HG03469 (cell line): ENCODE results near the gene VAPB.
A peak's percentile ranks its signal among the peaks of the same experiment; 100 is the strongest.

Experiments
- ATAC-seq: cut with Tn5 transposase; IDR thresholded peaks from one replicate; pipeline ENCODE4 v1.9.1; 2021; ENCODE audit warnings: mild to moderate bottlenecking, moderate library complexity, moderate number of reproducible peaks; ENCODE audit not compliant: unreplicated experiment

Gene VAPB

DNA sequence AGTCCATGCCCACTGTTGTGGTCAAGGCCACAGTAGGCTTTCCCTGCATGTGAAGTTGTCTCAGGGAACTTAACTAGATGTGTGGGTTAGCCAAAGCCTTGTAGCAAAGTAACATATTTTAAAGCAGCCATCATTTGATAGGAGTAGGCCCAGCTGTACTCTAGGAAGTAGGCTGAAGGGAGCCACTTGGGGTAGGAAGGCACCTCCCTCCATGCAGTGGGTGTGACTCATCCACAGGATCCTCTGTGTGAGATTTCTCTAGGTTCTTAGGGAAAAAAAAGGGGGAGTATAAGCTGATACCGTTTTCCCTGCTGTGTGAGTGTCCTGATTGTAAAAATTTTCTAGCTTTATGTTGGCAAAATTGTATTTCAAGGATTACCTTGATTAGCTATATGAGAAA, 44.7 kb downstream of the VAPB start:
- ATAC-seq = no peak

DNA sequence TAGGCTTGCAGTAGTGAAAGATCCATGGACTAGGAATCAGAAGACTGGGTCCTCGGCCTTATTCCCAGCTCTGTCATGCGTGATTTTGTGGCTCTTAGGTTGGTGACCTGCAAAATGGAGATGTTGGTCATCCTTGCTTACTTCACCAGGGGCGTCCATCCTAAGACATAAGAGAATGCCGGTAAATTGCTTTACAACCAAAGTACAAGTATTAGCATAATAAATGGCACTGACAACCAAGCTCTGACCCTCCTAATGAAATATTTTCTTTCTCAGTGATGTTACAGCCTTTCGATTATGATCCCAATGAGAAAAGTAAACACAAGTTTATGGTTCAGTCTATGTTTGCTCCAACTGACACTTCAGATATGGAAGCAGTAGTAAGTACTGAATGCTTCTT, 45.3 kb downstream of the VAPB start:
- ATAC-seq = no peak

DNA sequence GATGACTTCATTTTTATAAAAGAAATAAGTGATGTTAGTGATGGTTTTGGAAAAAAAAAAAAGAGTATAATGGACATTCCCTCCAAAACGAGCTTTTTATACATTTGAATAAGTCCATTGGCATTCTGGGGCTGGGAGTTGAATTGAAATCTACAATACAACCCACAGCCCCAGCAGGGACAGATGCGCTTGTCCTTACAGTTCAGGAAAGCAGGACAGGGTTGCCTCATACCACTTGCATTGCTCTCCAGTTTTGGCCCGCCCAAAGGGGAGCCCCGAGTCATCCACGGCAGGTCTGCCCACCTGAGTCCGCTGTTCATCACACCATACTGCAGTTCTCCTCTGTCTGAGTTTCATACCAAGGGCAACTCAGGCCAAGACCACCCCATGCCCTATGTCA, 46.2 kb downstream of the VAPB start:
- no peak for ATAC-seq

DNA sequence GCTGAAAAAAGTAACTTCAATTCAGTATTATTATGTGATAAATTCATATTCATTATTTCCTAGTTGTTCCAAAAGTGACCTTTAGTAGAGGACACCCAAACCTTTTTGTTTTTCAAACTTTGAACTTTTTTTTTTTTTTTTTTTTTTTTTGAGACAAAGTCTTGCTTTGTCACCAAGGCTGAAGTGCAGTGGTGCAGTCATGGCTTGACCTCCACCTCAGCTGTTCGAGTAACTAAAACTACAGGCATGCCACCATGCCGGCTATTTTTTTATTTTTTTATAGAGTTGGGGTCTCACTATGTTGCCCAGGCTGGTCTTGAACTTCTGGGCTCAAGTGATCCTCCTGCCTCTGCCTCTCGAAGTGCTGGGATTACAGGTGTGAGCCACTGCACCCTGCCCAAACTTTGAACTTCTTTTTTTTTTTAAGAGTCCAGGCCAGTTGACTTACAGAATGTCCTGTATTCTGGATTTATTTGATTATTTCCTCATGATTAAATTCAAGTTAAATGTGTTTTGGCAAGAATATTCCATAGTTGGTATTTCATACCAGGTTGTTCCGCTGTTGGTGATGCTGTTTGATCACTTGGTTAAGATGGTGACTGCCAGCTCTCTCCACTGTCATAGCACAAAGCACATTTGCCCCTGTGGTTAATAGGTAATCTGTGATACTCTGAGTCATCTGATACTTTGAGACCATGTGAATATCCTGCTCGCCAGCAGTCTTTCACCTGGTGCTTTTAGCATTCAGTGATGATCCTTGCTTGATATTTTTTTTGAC, 48.0 kb downstream of the VAPB start:
- no peak for ATAC-seq

DNA sequence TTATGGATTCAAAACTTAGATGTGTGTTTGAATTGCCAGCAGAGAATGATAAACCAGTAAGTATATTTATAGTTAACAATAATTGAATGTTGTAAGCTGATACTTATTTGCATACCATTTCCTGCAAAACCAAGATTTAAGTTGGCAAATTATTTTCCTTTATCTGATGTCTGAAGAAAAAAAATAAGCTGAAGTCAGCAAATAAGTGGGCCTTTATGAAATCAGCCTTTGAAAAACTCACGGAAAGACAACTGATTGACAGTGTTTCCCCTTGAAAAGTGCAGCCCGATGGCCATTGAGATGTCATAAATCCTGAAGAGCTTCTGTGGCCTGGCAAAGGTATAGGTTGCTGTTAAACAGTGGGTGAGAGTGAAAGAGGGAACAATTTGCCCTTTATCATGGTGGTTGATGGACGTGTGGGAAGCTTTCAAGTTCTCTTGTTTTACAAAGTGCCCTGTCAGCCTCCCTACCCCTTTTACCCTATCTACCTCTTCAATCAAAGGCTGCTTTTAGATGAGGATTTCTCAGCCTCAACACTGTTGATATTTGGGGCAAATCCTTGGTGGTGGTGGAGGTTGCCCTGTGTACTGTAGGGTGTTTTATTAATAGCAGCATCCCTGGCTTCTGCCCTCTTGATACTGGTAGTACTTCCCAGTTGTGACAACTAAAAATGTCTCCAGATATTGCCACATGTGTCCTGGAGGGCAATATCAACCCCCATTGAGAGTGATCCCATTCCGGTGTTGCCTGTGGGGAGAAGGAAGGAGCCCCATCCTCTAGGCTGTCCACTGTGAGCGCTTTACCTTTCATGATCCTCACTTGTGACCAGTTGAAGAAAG, 50.2 kb downstream of the VAPB start:
- no peak for ATAC-seq

DNA sequence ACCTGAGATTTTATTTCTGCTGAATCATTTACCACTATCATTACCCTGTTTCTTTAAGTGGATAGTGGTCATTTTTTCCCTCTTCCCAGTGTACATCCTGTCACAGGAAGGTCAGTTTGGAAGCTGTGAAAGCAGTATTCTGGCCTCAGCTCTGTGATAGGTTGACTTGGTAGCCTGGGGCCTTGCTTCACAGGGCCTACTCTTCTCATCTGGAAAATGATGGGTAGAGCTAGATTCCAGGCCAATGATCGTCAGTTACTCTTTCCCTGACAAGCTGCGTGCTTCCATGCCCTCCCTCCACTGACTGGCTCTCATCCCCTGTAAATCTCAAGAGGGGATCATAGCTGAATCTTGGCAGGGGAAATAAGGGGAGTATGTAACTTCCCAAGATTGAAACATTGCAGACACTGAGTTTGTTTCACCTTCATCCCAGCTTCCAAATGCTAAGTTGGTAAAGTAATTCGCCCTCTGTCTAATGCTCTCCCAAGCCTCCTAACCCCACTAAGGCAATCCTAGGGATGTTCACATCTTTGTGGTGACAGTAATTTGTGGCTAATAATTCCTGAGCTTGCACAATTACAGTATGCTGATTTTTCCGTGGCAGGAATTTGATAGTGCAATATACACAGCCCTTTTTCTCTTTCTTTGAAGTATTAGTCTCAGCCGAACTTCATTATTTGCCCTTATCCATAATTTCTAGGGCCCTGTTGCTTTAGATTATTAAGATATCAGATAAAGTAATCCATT, 51.2 kb downstream of the VAPB start:
- no peak for ATAC-seq

DNA sequence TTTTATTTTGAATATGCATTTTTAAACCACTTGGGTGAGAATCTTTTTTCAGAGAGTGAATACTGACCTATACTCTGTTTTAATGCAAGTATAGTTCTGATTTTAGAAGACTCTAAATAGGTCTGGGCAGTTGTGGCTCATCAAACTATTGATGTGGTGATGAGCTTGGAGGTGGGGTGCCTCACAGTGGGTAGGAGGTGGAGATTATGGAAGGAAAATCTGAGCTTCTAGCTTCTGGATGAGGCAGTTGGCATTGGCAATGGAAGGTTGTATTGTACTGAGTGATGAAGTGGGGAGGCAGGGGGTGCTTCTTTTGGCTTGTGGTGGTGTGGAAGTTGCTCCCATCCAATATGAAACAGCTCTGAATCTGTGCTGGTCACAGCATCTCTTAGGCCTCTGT, 52.7 kb downstream of the VAPB start:
- no peak for ATAC-seq

DNA sequence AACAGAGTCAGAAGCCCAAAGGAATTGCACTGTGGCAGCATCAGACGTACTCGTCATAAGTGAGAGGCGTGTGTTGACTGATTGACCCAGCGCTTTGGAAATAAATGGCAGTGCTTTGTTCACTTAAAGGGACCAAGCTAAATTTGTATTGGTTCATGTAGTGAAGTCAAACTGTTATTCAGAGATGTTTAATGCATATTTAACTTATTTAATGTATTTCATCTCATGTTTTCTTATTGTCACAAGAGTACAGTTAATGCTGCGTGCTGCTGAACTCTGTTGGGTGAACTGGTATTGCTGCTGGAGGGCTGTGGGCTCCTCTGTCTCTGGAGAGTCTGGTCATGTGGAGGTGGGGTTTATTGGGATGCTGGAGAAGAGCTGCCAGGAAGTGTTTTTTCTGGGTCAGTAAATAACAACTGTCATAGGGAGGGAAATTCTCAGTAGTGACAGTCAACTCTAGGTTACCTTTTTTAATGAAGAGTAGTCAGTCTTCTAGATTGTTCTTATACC, 55.8 kb downstream of the VAPB start:
- no peak for ATAC-seq

DNA sequence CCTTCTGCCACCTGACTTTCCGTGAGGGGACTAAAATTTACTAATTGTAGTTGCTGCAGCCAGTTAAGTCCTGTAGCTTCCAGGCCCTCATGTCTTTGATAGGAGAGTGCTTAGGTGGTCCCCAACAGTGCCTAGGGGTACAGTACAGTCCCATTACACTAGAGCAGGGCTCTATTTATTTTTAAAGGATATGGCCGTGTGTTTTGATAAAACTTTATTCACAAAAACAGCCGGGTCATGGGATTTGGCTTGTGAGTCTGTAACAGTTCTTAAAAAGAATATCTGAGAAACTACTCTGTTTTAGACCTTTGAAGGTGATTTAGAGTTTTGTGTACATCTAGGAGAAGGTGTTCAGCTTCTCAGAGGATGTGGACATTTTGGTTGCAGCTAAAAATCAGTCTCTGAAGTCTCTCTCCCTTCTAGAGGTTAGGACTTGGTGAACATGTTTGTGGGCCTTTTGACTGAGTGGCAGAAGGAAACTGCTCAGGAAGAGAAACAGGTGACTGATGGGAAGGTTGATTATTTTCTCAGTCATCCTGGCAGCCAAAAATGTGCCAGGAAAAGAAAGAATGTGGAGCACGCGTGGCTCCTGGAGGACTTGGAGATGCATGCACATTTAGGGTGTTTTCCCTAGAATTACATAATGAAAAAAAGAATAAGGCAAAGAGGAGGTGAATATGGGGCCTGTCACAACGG, 57.4 kb downstream of the VAPB start:
- ATAC-seq = no peak

DNA sequence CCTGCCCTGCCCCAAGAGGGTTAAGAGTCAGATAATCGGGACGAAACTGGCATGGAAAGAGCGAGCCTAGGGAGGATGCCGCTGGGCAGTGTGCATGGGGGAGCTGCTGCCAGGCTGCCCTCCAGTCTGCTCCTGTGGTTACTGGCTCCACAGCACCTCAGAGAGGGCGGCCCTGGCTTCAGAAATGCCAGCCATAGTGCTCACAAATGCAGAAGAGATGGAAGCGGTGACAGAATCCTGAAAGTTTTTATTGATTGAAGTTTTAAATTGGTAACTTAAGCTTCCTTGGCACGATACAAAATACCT, 57.9 kb downstream of the VAPB start:
- no peak for ATAC-seq

DNA sequence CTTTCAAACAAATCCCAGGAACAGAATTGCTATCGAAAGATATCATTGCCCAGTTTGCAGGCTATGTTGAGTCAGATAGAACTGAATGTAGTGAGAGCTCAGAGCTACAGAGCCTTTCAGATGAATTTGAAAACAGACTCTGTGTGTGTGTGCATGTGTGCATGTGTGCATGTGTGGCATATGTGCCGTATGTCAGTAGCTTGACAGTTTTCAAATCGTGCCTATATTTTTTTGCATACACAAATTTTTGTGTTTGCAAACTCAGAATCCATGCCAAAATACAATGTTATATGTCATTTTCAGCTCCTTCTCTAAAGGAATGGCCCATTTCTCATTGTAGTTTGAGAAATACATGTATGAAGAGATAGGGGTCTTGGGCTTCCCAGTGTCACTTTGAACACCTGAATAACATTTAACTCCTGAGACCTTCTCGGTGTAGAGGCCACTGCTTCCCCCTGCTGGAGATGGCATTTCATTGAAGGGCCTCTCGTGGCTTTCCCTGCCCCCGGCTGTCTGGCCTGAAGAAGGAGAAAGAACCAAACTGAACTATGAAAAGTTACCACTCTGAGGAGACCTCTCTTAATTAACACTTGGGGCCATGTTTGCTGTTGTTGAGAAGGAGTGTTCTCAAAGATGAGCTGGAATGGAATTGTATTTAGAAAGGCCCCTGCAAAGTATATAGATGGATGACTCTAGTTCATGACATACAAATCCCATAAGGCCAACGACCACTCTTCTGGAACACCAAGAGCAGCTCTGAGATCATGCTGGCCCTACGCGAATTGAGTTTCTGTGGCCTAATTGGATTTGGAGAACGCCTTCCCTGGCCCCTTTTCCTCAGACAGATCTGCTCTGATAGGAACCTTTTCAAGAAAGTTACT, 58.7 kb downstream of the VAPB start:
- no peak for ATAC-seq

DNA sequence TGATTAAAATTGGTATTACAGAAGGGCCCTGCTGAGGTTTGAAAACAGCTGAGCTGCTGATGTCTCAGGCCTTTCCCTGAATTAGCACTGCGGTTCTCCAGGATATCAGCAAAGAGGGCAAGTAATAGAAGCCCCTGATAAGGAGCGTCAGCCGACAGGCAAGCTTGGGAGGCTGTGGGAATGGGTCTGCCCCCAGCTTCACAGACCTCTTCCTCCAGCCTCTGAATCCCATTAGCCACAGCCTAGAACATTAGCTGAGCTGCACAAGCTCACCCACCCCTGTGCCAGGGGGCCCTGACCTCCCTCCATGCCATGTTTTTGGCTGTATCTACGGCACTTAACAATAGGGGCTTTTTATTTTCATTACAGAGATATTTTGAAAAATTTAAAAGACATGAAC, 59.9 kb downstream of the VAPB start:
- no peak for ATAC-seq

DNA sequence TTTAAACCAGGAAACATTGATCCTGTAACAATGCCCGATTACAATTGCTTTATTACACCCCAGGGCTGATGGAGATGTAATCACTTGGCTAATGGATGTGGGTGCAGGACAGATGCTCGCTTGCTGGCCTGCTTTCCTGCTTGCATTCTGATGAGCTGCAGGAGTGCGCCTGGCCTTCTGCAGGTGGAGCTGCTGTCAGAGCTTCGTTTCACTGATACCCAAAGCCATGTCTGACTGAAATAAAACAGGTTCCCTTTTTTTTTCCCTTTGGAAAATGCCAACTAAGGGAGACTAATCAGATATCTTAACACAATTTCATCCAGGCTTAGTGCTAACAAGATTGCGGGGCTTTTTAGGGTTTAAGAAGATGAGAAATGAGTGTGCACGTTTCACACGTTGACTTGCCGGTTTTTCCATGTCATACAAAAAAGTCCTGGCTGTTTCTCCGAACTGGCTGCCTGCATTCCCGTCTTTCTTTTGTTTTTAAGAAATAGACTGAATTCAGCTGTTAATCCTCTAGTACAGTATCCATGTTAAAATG, 60.7 kb downstream of the VAPB start:
- ATAC-seq = no peak

DNA sequence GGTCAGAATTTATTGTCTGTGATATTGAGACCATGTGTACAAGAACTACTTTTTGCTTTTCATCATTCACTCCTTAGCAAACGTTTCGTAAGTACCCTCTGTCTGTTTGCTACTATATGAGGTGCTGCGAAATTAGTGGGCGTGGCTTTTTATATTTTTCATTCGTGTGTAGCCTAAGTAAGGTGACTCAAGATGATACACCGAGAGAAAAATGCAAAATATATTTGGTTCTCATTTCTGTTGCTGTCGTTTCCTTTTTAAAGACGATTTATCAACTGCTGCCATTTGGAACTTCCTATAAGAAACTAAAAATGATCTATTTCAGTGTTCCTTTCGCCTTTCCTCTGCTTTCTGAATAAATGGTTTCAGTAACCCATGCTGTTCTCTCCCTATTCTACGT, 61.2 kb downstream of the VAPB start:
- peak; percentile 57 for ATAC-seq

DNA sequence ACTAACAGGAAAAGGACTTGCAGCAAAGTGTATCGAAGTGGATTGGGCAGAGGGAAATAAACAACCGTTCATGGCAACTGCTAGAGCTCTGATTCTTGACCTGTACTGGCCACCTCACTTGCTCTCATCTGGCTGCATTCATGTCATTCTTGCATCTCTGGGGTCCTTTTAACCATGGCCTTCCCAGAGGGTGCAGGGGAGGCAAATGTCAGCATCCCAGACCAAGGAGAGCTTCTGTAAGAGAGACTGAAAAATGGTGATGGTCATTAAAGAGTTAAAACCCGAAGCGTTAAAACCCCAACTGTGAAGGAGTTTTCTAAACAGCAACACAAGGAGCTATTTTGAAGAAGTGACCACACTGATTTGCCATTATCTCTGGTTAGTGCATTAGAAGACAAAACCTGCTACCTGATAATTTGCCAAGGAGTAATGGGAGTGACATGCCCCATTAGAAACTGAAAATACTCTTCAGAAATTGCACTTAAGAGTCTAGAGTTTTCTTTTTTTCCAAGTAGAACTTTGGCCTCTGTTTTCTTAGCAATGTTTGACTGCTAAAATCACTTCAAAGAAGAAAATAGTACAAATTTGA, 63.7 kb downstream of the VAPB start:
- no peak for ATAC-seq

DNA sequence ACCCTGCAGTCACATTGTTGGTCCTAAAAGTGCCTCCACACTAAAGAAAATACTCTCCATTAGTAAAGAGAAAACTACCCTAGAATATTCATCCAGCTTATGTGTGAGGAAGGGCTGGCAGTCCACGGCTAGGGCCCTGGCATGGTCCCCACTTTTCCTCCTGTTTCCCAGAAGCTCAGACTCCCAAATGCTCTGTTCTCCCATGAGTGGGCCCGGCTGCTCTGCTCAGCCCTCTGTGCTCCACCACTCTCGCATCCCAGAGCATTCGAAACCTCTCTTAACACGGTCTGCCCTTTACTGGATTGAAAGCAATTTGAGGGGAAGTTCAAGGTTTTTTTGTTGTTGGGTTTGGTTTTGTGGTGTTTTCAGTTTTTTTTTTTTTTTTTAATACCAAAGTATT, 64.4 kb downstream of the VAPB start:
- ATAC-seq = no peak

DNA sequence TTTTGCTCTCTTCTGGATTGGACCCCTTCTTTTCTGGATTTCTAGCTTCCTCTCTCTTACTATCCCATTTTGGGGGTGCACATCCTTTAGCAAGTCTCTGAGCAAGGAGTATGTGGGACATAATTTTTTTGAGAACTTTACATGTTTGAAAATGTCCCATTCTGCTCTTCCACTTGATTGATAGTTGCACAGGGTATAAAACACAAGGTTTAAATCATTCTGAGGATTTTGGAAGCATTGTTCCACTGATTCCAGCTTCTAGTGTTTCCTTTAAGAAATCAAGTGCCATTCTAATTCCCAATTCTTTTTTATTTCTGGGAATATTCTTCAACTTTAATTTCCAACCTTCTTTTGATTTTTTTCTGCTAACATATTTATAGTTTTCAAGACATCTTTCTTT, 65.4 kb downstream of the VAPB start:
- ATAC-seq = no peak

DNA sequence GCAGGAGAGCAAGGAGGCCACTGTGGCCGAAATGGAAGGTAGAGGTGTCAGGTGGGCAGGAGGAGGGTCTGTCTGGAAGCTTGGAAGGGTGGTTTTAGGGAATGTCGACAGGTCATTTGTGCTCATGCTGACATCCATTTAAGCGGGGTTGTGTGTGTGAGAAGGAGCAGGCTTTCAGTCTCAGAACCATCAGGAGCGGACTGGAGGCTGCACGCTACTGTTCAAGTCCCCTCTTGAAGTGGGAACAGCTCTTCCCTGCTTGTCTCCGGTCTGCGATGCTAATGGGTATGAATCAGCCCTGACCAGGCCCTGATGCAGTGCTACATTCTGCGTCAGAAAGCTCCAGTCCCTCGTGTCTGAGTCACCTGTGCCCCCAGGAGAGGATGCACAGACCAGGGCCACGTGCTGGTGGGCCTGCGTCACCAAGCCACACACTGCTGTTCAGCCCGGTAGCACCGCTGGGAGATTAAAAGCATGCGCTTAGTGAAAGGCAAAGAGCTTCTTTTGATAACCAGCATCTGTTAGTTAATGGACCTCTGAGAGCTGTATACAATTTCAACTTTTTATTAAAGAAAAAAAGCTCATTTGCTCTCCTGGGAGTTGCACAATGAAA, 68.2 kb downstream of the VAPB start:
- ATAC-seq = no peak
